GM18507 (cell line): ENCODE data around the gene CCR6.
"Not testable (repeated sequence)": the region's sequence is repeated elsewhere in the genome, so short reads cannot be mapped to it uniquely, and the experiment has no call there.

ENCODE experiments used
- DNase-seq: peaks from one replicate; pipeline ENCODE4 v3.0.0; 2011; ENCODE audit warnings: low read depth; ENCODE audit not compliant: insufficient read length; ENCODE audit errors: extremely low spot score
- FAIRE-seq: peaks from 2 replicates; lab custom pipeline; 2011; peaks lifted over from hg19 to GRCh38; lab: Jason Lieb, UNC

CCR6 gene

DNA sequence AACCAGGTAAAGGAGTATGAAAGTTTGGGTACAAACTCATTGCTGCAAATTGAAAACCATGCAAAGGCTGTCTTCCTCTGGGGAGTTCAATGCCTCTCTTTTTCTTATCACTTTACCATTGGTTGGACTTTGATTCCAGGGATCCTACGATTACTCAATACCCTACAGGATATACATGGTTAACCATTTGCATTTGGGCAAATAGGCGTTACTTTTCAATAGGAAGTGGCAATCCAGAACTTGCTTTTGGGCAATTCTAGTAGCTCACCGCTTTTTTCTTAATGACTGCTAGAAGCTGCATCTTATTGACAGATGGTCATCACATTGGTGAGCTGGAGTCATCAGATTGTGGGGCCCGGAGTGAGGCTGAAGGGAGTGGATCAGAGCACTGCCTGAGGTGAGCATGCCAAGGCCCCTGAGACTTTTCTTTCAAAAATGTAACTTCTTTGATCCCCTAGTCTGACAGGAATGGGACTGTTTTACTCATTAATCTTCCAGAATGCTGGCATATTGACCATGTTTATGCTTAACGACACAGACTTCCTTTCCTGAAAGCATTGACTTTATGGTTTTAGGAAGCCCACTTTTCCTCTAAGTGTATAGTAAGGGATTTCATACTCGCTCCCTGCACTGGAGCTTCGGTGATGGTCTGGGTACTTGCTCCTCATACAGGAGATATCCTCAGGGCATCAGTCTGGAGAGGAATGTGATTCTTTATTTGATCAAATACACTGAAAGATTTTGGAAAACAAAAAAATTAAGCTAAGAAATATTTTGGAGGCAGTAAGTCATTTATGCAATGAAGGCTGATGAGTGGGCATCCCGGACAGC lies at the start of gene CCR6:
CCR6 (plus strand) TSS at position 270 of the 831 bp plus-strand sequence. CDS start 13,039 bp downstream, outside the sequence.
- DNase-seq (no peak), FAIRE-seq (no peak)

DNA sequence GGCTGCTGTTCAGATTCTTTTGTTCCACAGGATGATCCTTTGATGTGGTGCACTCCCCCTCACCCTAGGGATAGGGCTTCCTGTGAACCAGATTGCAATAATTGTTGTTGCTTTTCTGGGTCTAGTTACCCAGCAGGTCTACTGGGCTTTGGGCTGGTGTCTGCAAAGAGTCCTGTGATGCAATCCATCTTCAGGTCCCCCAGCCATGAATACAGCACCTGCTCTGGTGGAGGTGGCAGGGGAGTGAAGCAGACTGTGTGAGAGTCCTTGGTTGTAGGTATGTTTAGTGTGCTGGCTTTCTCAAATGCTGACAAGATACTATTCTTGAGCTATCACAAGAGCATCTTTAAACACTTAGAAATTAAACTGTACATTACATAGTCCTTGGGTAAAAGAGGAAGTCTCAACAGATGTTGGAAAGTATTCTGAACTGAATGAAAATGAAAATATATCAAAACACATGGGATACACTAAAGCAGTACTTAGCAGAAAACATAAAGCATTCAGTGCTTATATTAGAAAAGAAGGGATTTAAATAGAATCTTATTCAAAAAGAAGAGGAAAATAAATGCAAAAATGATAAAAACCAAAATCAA lies 49.1 kb upstream of the CCR6 start:
- DNase-seq (no peak), FAIRE-seq (peak; percentile 52)

DNA sequence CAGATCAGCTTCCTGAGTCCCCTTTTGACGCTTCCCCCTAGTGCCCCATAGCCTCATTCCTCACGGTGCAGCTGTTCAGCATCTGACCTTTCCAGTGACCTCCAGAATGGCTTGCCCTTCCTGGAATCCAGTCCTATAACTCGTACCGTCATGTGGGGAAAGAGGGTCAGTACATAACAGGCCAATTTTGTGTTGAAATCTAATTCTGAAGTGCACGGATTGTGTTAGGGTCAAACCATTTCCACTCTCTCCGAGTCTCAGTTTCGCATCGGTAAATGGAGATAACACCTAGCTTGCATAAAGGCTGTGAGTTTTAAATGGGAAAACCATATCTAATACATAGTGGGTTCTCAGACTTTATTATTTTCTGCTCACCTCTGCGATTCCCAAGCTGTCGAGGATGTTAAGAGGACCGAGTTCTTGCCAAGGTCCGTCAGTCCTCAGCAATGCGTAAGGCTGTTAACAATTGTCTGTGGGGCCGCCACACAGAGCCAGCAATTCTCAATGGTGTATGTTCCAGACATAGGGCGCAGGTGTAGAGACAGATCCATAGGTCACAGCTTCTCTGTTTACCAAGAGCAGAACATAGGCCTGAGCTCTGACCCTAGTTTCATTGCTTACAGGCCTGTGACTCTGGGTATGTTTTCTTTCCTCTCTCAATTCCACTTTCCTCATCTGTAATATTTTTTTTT lies 45.5 kb upstream of the CCR6 start:
- FAIRE-seq: no peak
- no peak for DNase-seq

DNA sequence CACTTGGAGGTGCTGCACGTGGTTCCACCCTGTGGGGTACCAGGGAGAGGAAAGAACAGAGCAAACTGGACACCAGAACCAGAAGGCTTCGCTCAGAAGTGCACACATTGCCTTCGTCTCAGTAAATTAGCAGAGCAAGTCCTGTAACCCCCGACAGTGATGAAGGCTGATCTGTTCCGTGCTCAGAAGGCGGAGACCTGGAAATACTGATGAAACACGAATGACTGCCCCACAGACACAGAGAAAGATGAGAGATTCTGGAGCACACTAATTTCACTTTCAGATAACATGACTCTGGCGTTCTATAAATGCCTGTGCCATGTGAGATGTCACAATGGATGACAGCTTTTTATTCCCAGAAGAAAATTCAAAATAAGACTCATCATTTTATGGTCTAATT lies 44.2 kb upstream of the CCR6 start:
- FAIRE-seq (peak; percentile 12), DNase-seq (no peak)

DNA sequence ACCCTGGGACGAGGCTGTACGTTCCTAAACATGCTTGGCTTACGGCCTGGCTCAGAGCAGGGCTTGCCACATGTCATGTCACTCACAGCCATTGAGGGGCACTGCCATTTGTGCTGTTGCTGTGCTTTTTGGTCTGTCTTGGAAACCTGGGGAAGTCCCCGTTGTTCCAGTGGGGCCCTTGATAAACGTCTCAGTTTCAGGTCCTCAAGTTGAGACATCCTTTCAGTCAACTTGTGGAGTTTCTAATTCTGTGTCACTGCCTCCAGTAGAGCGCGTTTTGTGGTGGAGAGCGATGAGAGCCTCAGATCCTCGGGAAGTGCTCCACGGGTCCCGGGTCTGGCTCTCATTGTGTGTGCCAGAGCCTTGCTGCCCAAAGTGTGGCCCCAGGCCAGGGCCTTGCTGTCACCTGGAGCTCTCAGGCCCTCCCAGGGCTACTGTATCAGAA lies 43.0 kb upstream of the CCR6 start:
- FAIRE-seq: peak; percentile 99

DNA sequence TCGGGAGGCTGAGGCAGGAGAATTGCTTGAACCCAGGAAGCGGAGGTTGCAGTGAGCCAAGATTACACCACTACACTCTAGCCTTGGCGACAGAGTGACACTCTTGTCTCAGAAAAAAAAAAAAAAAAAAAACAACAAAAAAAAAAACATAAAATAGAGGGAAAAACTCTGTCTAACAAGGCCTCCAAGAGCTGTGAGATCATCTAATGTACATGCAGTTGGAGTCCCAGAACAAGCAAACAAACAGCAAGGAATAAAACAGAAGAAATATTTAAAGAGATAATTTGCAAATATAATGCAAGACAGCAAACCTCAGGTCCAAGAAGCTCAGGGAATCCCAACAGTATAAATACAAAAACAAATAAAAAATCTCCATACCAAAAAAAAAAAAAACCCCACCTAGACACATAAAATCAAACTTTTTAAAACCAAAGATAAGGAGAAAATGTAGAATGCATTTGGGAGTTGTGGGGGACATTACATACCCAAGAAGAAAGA lies 35.0 kb upstream of the CCR6 start:
- DNase-seq (no peak), FAIRE-seq (no peak)

More for the DNA sequence above, 43.0 kb upstream of the CCR6 start:
- no peak for DNase-seq

- not testable (repeated sequence) for DNase-seq, FAIRE-seq
These were observed 34.2 kb upstream of the CCR6 start for GRCh38 chr6:167088741-167089140.

- FAIRE-seq (peak; percentile 88), DNase-seq (no peak)
These were observed 33.4 kb upstream of the CCR6 start for GRCh38 chr6:167089243-167090142.

- peak; percentile 72 for FAIRE-seq
These were observed 32.7 kb upstream of the CCR6 start for GRCh38 chr6:167090171-167090570.

GRCh38 chr6:167091026-167091804 lies 31.7 kb upstream of the CCR6 start:
- peak; percentile 93 for FAIRE-seq

More at GRCh38 chr6:167090171-167090570, 32.7 kb upstream of the CCR6 start:
- no peak for DNase-seq

GRCh38 chr6:167091805-167092107 lies 31.1 kb upstream of the CCR6 start:
- DNase-seq (no peak), FAIRE-seq (no peak)

More at GRCh38 chr6:167091026-167091804, 31.7 kb upstream of the CCR6 start:
- DNase-seq: no peak

DNA sequence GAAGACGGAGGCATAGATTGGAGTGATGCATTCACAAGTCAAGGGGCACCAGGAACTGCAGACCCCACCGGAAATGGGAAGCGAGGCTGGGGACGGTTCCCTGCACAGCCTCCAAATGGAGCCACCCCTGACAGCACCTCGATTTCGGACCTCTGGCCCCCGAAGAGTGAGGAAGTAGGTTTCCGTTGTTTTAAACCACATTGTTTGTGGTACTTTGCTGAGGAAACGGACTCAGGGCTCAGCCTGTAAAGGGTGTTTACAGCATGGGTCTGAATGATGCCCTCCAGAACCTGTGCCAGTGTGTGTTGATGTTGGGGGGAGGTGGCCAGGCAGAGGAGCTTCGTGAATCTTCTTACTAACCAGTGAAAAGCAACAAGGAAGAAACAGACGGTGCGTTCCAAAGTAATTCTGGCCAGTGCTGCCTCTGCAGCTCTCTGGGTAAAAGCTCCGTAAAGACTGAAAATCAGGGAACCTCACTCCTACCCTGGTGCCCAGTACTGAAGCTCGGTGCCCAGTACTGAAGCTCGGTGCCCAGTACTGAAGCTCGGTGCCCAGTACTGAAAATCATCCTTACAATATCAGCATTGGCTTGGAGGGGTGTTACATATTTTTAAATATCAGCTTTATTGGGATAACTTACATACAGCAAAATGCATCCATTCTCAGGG lies 30.1 kb upstream of the CCR6 start:
- FAIRE-seq (peak; percentile 90), DNase-seq (no peak)

GRCh38 chr6:167093406-167093921 lies 29.4 kb upstream of the CCR6 start:
- peak; percentile 69 for FAIRE-seq

DNA sequence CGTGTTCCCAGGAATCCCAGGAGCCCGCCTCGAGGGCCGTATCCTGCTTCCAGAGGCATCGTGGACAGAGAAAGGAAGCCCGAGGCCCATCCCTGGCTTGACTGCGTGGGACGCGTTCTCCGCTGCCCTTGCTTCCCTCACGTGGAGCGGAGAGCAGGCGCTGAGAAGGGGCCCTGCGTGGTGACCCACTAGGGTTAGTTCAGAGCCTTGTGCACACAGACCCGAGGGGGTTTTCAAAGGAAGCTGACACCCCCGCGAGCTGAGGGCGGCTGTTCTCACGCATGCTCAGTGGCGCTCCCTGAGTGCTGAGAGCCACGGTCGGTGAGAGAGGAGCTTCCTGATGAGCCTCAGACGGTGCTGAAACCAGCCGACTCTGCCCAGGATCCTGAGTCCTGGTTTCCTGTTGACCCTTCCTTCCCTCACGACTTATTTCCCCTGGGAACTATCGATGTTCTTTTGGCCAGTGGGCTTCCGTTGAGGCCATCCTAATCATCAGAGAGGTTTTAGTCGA lies 28.9 kb upstream of the CCR6 start:
- FAIRE-seq: peak; percentile 98
- DNase-seq: no peak

More at GRCh38 chr6:167093406-167093921, 29.4 kb upstream of the CCR6 start:
- DNase-seq: no peak

DNA sequence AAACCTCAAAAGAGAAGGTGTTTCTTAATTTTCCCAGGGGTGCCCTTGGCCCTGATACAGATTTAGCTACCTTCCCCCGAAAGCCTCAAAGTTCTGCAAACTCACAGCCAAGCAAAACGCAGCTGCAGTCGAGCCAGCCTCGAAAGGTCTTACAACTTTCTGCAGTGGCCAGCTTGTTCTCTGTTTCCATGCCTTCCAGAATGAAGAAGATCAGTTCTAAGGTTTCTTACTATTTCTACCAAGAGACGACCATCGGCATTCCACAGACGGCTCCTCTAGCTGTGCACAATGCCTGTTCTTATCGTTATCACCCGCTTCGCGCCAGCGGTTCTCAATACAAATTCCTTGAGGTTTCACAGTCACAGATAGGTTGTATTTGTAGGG lies 28.5 kb upstream of the CCR6 start:
- no peak for FAIRE-seq

GRCh38 chr6:167094820-167095637 lies 27.9 kb upstream of the CCR6 start:
- DNase-seq: no peak
- FAIRE-seq: no peak

More for the DNA sequence above, 28.5 kb upstream of the CCR6 start:
- no peak for DNase-seq

- DNase-seq (no peak), FAIRE-seq (peak; percentile 48)
These were observed 27.0 kb upstream of the CCR6 start for GRCh38 chr6:167095888-167096287.
